NT2/D1 (cell line): ENCODE data around the gene SMIM36.
"Not testable (repeated sequence)": the region's sequence is repeated elsewhere in the genome, so short reads cannot be mapped to it uniquely, and the experiment has no call there.

Experiments
- DNase-seq: peaks from one replicate; pipeline ENCODE4 v3.0.0-alpha.2; 2011; ENCODE audit warnings: low read depth, low spot score
- H3K27me3 ChIP-seq: 2 replicates; pipeline ENCODE4 v1.6.0; 2011; ENCODE audit warnings: mild to moderate bottlenecking; ENCODE audit not compliant: insufficient read length, insufficient read depth
- H3K36me3 ChIP-seq: 2 replicates; pipeline ENCODE4 v1.6.1; 2011; ENCODE audit warnings: mild to moderate bottlenecking, low read length, mixed read lengths; ENCODE audit not compliant: insufficient read depth, insufficient read length
- H3K4me1 ChIP-seq: 2 replicates; pipeline ENCODE4 v1.5.1; 2011; ENCODE audit not compliant: insufficient read depth, insufficient read length
- H3K4me3 ChIP-seq: 2 replicates; pipeline ENCODE4 v1.5.1; 2011; ENCODE audit warnings: low read depth; ENCODE audit not compliant: insufficient read length
- H3K9ac ChIP-seq: 2 replicates; pipeline ENCODE4 v1.6.0; 2011; ENCODE audit warnings: low read depth; ENCODE audit not compliant: insufficient read length
- H3K9me3 ChIP-seq: 2 replicates; pipeline ENCODE4 v1.5.1; 2011; ENCODE audit warnings: mild to moderate bottlenecking, low read length; ENCODE audit not compliant: insufficient read depth
- SUZ12 ChIP-seq: IDR thresholded peaks from 2 replicates; pipeline ENCODE4 v1.6.1; 2011; ENCODE audit not compliant: insufficient read length, insufficient read depth; ENCODE audit errors: extremely low read depth
- YY1 ChIP-seq: IDR thresholded peaks from 2 replicates; pipeline ENCODE4 v1.6.1; 2011; ENCODE audit not compliant: insufficient read length, insufficient read depth
- ZNF274 ChIP-seq: IDR thresholded peaks from 2 replicates; pipeline ENCODE4 v1.6.1; 2011; ENCODE audit warnings: mild to moderate bottlenecking, low read depth, low read length

The SMIM36 gene

GRCh38 chr17:55452139-55452790 lies 59.0 kb downstream of the SMIM36 start:
- peaks cover 2% of the 10 kb centered on the region for H3K4me1 ChIP-seq
- no peak for DNase-seq
- H3K36me3 ChIP-seq, result no peaks in the 10 kb centered on the region
- H3K27me3 ChIP-seq, result no peaks in the 10 kb centered on the region
- no peak overlapping the region for H3K4me3 ChIP-seq
- no peak for TF ChIP-seq YY1
- no peak for TF ChIP-seq ZNF274
- no peak for TF ChIP-seq SUZ12
- H3K9me3 ChIP-seq, result no peaks in the 10 kb centered on the region
- no peak overlapping the region for H3K9ac ChIP-seq

GRCh38 chr17:55451758-55452138 lies 59.5 kb downstream of the SMIM36 start:
- TF ChIP-seq SUZ12 (no peak), ZNF274 (no peak), YY1 (no peak)
- Histone ChIP-seq H3K9ac (no peak overlapping the region), H3K36me3 (no peaks in the 10 kb centered on the region), H3K9me3 (no peaks in the 10 kb centered on the region), H3K4me3 (no peak overlapping the region), H3K27me3 (no peaks in the 10 kb centered on the region), H3K4me1 (peaks cover 2% of the 10 kb centered on the region)
- DNase-seq, result no peak

DNA sequence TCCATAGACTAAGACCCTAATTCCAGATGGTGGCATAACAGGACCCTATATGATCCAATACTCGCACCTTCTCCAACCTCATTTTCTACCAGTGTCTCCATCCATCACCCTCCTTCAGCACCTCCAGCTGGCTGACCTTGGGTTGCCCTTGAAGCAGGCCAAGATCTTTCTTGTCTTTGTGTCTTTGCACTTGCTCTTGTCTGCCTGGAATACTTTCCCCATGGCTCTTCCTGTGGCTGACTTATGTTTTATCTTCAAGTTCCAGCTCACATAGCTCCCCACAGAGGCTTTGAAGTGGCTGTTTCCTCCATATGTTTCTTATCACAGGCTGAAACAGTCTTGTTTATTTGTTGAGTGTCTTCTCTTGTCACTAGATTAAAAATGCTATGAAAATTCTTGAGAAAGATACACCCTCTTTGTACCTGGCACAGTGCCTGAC lies 60.0 kb downstream of the SMIM36 start:
- Histone ChIP-seq H3K9ac (no peak overlapping the region), H3K9me3 (no peaks in the 10 kb centered on the region), H3K4me1 (peaks cover 2% of the 10 kb centered on the region), H3K4me3 (no peak overlapping the region), H3K27me3 (no peaks in the 10 kb centered on the region), H3K36me3 (no peaks in the 10 kb centered on the region)
- TF ChIP-seq ZNF274, result no peak
- no peak for TF ChIP-seq SUZ12
- no peak for TF ChIP-seq YY1
- DNase-seq, result no peak

DNA sequence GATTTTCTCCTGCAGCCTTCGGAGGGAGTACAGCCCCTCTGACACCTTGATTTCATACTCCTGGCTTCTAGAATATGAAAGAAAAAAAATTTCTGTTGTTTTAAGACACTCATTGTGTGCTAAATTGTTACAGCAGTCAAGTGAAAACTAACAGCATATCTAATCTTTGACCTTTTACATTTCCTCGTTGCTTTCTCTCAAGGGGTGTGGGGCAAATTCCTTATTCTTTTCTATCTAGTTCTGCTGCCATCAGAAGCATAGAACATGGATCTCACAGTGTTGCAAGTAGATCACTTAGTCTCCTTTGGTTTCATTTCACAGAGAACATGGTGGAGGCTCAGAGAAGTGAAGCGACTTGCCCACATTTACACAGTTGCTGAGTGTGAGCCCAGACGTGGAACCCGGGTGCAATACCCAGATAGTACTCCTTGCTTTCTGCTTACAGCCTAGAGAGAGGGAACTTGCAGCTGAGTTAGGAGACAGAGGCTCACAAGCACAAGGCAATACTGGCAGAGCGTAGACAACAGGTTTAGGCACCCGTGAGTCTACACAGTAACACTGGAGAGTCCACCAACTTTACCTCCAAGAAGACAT lies 60.9 kb downstream of the SMIM36 start:
- DNase-seq, result no peak
- H3K9ac ChIP-seq, result no peak overlapping the region
- TF ChIP-seq SUZ12 (no peak), ZNF274 (no peak), YY1 (no peak)
- no peaks in the 10 kb centered on the region for H3K27me3 ChIP-seq
- no peaks in the 10 kb centered on the region for H3K36me3 ChIP-seq
- H3K4me3 ChIP-seq, result no peak overlapping the region
- peaks cover 2% of the 10 kb centered on the region for H3K4me1 ChIP-seq
- no peaks in the 10 kb centered on the region for H3K9me3 ChIP-seq

- TF ChIP-seq SUZ12 (no peak), YY1 (no peak), ZNF274 (no peak)
- H3K4me1 ChIP-seq, result peaks cover 6% of the 10 kb centered on the region
- no peak for DNase-seq
- no peaks in the 10 kb centered on the region for H3K36me3 ChIP-seq
- H3K4me3 ChIP-seq, result no peak overlapping the region
- no peaks in the 10 kb centered on the region for H3K27me3 ChIP-seq
- H3K9ac ChIP-seq, result no peak overlapping the region
- no peaks in the 10 kb centered on the region for H3K9me3 ChIP-seq
Observed at GRCh38 chr17:55448681-55449080, 62.6 kb downstream of the SMIM36 start.

- Histone ChIP-seq H3K27me3 (no peaks in the 10 kb centered on the region), H3K9me3 (no peaks in the 10 kb centered on the region), H3K36me3 (no peaks in the 10 kb centered on the region), H3K9ac (no peak overlapping the region), H3K4me1 (peaks cover 6% of the 10 kb centered on the region), H3K4me3 (no peak overlapping the region)
- no peak for DNase-seq
- TF ChIP-seq ZNF274, result no peak
- TF ChIP-seq SUZ12, result no peak
- TF ChIP-seq YY1, result no peak
Observed at GRCh38 chr17:55446581-55447205, 64.6 kb downstream of the SMIM36 start.

DNA sequence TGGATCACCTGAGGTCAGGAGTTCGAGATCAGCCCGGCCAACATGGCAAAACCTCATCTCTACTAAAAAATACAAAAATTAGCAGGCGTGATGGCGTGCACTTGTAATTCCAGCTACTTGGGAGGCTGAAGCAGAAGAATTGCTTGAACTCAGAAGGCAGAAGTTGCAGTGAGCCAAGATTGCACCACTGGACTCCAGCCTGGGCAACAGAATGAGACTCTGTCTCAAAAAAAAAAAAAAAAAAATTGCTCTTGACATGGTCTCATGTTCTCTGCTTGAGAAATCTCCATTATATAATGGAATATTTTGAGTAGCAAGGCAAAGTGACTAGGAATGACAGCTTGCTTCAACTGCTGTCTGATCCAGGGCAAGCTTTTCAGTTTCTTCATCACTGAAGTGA lies 65.2 kb downstream of the SMIM36 start:
- not testable (repeated sequence) for H3K36me3 ChIP-seq

More for the DNA sequence above, 65.2 kb downstream of the SMIM36 start:
- DNase-seq, H3K9ac ChIP-seq, H3K4me1 ChIP-seq, H3K9me3 ChIP-seq, H3K27me3 ChIP-seq, H3K4me3 ChIP-seq: not testable (repeated sequence)
